CD8-positive, alpha-beta memory T cell (primary cell): ENCODE measurements around the gene CRISPLD2. TPM values are rescaled to one million over a fixed set of nuclear protein-coding genes. Genes with fewer than 3 reads are reported as not detected.

Experiments
- CTCF ChIA-PET: fragments of 350-600 bp; sonication (Branson Sonifier 250); formaldehyde crosslinking; loops from one replicate; lab custom pipeline; 2021; ENCODE audit warnings: antibody characterized with exemption; lab: Charles Lee
- POLR2A ChIA-PET: fragments of 350-600 bp; sonication (Branson Sonifier 250); formaldehyde crosslinking; loops from one replicate; lab custom pipeline; 2021; ENCODE audit warnings: antibody characterized with exemption; lab: Charles Lee
- DNase-seq, 5 donors: peaks; one replicate each; pipeline versions ENCODE4 v3.0.0 to v3.0.0-alpha.2; 2020 to 2022; ENCODE audit warnings: mixed read lengths in 1 of 5
- H3K27ac ChIP-seq: one replicate; pipeline ENCODE4 v1.7.0; 2013; ENCODE audit warnings: low read depth, mild to moderate bottlenecking, low read length, moderate library complexity
- H3K27me3 ChIP-seq: 2 replicates; pipeline ENCODE4 v1.7.0; 2013; ENCODE audit warnings: low read length, mild to moderate bottlenecking; ENCODE audit not compliant: insufficient read depth, poor library complexity, severe bottlenecking
- H3K36me3 ChIP-seq: 2 replicates; pipeline ENCODE4 v1.7.0; 2013; ENCODE audit warnings: mild to moderate bottlenecking, low read length, moderate library complexity; ENCODE audit not compliant: insufficient read depth
- H3K4me1 ChIP-seq: 2 replicates; pipeline ENCODE4 v1.7.0; 2013; ENCODE audit warnings: mild to moderate bottlenecking, low read length, moderate library complexity; ENCODE audit not compliant: insufficient read depth
- H3K4me3 ChIP-seq: 2 replicates; pipeline ENCODE4 v1.7.0; 2013; ENCODE audit warnings: mild to moderate bottlenecking, low read length
- H3K9me3 ChIP-seq: 2 replicates; pipeline ENCODE4 v1.7.0; 2013; ENCODE audit warnings: mild to moderate bottlenecking, low read length
- H3K27ac Mint-ChIP-seq, 8 donors: one replicate each; pipeline ENCODE4 v1.8.0; 2020 to 2021; ENCODE audit warnings: mixed read lengths in 8 of 8, mild to moderate bottlenecking in 6 of 8, inconsistent platforms in 3 of 8, moderate library complexity in 3 of 8
- H3K27me3 Mint-ChIP-seq, 2 donors: one replicate each; pipeline ENCODE4 v1.8.0; 2020 to 2021; ENCODE audit warnings: mixed read lengths in 2 of 2, mild to moderate bottlenecking in 1 of 2, moderate library complexity in 1 of 2
- H3K36me3 Mint-ChIP-seq, 3 donors: one replicate each; pipeline ENCODE4 v1.8.0; 2020 to 2021; ENCODE audit warnings: mixed read lengths in 3 of 3, inconsistent platforms in 1 of 3, mild to moderate bottlenecking in 1 of 3
- H3K4me1 Mint-ChIP-seq, 3 donors: one replicate each; pipeline ENCODE4 v1.8.0; 2020 to 2021; ENCODE audit warnings: mixed read lengths in 3 of 3, inconsistent platforms in 1 of 3, mild to moderate bottlenecking in 1 of 3
- H3K4me3 Mint-ChIP-seq, 7 donors: one replicate each; pipeline ENCODE4 v1.8.0; 2020 to 2021; ENCODE audit warnings: mixed read lengths in 7 of 7, mild to moderate bottlenecking in 6 of 7, moderate library complexity in 4 of 7, inconsistent platforms in 2 of 7
- H3K9me3 Mint-ChIP-seq, 5 donors: one replicate each; pipeline ENCODE4 v1.8.0; 2020 to 2022; ENCODE audit warnings: mixed read lengths in 5 of 5, mild to moderate bottlenecking in 3 of 5, moderate library complexity in 2 of 5, inconsistent platforms in 1 of 5
- polyA plus RNA-seq: library from polyadenylated mRNA; unstranded; fragments of 300-500 nt; fragmentation: Illumina TruSeq; gene quantifications from one replicate; pipeline ENCODE4 v1.2.3, GENCODE V29; 2021
- total RNA-seq, 2 experiments: library from RNA; stranded (reverse); gene quantifications; one replicate each; pipeline ENCODE4 v1.2.3, GENCODE V29; 2021

The CRISPLD2 gene
- total and polyA plus RNA-seq, 3 experiments from 2014 or later: 0.04 to 0.05 TPM; not detected in 1

DNA sequence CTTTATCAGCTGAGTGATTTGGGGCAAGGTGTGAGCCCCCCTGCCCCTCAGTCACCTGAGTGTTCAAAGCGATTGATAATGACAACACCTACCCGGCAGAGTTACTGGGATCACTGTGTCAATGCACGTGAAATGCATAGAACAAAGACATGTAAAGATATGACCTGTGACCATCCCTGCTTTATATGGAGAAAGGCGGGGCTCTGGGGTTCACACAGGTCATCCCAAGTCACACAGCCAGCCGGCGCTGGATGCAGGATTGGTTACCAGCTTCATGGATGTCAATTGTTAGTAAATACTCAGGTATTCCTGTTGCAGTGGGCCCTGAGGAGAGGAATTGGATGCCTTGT, 64.4 kb downstream of the CRISPLD2 start:
- CTCF ChIA-PET: no interaction called here
- no peak for DNase-seq
- H3K27ac ChIP-seq: no peak overlapping the region
- no peaks in the 10 kb centered on the region for H3K36me3 ChIP-seq
- Mint-ChIP-seq H3K27me3 (peaks cover 5 to 58% of the 10 kb centered on the region in 2 donors), H3K9me3 (no peaks in the 10 kb centered on the region), H3K4me1 (peaks cover 0 to 2% (median 1%) of the 10 kb centered on the region in 3 donors), H3K4me3 (peak overlapping the region in 1 of 7 donors; percentile 16), H3K36me3 (no peaks in the 10 kb centered on the region), H3K27ac (no peak overlapping the region)
- no peaks in the 10 kb centered on the region for H3K27me3 ChIP-seq
- H3K4me1 ChIP-seq: no peaks in the 10 kb centered on the region
- H3K4me3 ChIP-seq: no peak overlapping the region
- POLR2A ChIA-PET: no interaction called here
- H3K9me3 ChIP-seq: no peaks in the 10 kb centered on the region

DNA sequence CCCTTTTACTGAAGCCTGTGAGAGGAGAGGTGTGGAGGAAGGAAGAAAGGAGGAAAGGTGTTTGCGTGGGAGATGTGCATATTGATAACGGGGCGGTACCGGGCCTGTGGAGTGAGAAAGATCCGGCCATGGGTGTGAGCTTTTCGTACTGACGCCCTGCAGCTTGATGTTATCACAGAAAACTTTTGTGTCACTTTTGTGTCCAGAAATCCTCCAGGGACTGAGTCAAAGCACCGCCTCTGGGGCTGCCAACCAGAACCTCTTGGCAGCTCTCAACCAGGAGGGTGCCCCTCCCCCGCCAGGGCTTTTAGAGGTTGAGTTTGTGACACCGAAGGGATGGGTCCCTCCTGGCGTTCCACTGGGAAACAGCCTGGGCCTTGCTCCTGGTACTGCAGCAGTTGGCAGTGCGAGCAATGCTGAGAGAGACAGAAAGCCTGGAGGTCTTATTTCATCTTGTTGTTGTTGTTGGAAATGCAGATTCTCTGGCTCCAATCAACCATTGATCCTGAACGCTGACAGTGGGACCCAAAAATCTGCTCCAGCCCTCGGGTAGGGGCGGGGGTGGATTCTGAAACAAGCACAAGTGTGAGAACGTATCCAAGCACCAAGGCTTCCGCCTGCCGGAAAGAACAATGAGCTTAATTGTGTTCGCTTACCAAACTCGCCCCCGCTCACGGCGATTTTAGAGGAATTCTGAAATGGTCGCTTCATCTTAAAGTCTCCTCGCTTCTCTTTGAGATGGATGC, 65.0 kb downstream of the CRISPLD2 start:
- ChIA-PET CTCF (no interaction called here), POLR2A (no interaction called here)
- no peak overlapping the region for H3K4me3 Mint-ChIP-seq

DNA sequence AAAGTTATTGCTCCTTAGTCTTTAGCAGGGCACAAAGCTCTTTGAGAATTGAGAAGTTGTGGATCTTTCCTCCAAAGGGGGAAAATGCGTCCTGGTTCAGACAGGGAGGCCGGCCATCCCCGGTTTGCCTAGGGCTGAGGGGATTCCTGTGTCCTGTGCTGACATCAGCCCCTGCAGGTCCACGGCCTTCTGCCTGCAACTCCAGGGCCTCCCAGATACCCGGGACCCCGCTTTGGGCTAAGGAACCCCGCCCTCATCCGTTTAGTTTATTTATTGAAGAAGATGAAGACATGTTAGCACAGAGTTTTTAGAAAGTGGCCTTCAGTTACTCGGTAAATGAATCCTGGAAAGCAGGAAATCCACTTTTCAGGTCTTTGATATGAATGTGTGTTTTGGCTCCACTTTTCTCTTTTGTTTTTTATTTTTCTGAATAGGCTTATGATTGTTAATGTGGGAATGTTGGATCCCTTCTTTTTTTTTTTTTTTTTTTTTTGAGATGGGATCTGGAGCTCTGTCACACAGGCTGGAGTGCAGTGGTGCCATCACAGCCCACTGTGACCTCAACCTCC, 65.6 kb downstream of the CRISPLD2 start:
- H3K36me3 ChIP-seq: no peaks in the 10 kb centered on the region
- Mint-ChIP-seq H3K27ac (no peak overlapping the region), H3K27me3 (peaks cover 6 to 56% of the 10 kb centered on the region in 2 donors), H3K36me3 (no peaks in the 10 kb centered on the region), H3K9me3 (no peaks in the 10 kb centered on the region), H3K4me1 (peaks cover 0 to 2% (median 1%) of the 10 kb centered on the region in 3 donors), H3K4me3 (no peak overlapping the region)
- no peaks in the 10 kb centered on the region for H3K27me3 ChIP-seq
- H3K4me1 ChIP-seq: no peaks in the 10 kb centered on the region
- DNase-seq: no peak
- H3K4me3 ChIP-seq: no peak overlapping the region
- POLR2A ChIA-PET: interaction anchor here (0.6 kb wide), 1 partner anchor 1036 kb away, joined by 3 read pairs; no protein-coding TSS in a partner anchor
- no peaks in the 10 kb centered on the region for H3K9me3 ChIP-seq
- no peak overlapping the region for H3K27ac ChIP-seq
- CTCF ChIA-PET: no interaction called here

More for the DNA sequence above, 65.0 kb downstream of the CRISPLD2 start:
- Histone ChIP-seq H3K9me3 (no peaks in the 10 kb centered on the region), H3K4me1 (no peaks in the 10 kb centered on the region), H3K4me3 (no peak overlapping the region), H3K27ac (no peak overlapping the region), H3K36me3 (no peaks in the 10 kb centered on the region), H3K27me3 (no peaks in the 10 kb centered on the region)
- DNase-seq: no peak
- H3K27me3 Mint-ChIP-seq: peaks cover 5 to 58% of the 10 kb centered on the region in 2 donors
- H3K36me3 Mint-ChIP-seq: no peaks in the 10 kb centered on the region
- peaks cover 0 to 2% (median 1%) of the 10 kb centered on the region in 3 donors for H3K4me1 Mint-ChIP-seq
- H3K27ac Mint-ChIP-seq: no peak overlapping the region
- no peaks in the 10 kb centered on the region for H3K9me3 Mint-ChIP-seq

DNA sequence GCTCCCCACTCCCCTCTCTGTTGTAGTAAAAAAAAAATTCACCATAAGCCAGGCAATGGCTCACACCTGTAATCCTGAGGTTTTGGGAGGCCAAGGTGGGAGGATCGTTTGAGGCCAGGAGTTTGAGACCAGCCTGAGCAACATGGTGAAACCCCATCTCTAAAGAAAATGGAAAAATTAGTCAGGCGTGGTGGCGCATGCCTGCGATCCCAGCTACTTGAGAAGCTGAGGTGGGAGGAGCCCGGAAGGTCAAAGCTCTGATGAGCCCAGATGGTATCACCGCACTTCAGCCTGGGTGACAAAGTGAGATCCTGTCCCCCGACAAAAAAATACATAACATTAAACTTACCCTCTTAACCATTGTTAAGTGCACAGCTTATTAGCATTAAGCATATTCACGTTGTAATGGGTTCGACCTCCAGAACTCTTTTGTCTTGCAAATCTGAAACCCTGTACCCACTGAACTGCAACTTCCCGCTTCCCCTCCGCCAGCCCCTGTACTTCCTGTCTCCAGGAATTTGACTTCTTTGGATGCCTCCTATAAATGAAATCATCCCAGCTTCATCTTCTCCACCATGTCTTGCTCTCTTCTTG, 66.8 kb downstream of the CRISPLD2 start:
- no peaks in the 10 kb centered on the region for H3K36me3 ChIP-seq
- Mint-ChIP-seq H3K27ac (no peak overlapping the region), H3K4me1 (peaks cover 0 to 2% (median 1%) of the 10 kb centered on the region in 3 donors), H3K4me3 (no peak overlapping the region), H3K9me3 (no peaks in the 10 kb centered on the region), H3K36me3 (no peaks in the 10 kb centered on the region), H3K27me3 (peaks cover 15 to 58% of the 10 kb centered on the region in 2 donors)
- H3K27ac ChIP-seq: no peak overlapping the region
- H3K27me3 ChIP-seq: no peaks in the 10 kb centered on the region
- H3K9me3 ChIP-seq: no peaks in the 10 kb centered on the region
- no peak for DNase-seq
- ChIA-PET CTCF (no interaction called here), POLR2A (no interaction called here)
- no peak overlapping the region for H3K4me3 ChIP-seq
- no peaks in the 10 kb centered on the region for H3K4me1 ChIP-seq

DNA sequence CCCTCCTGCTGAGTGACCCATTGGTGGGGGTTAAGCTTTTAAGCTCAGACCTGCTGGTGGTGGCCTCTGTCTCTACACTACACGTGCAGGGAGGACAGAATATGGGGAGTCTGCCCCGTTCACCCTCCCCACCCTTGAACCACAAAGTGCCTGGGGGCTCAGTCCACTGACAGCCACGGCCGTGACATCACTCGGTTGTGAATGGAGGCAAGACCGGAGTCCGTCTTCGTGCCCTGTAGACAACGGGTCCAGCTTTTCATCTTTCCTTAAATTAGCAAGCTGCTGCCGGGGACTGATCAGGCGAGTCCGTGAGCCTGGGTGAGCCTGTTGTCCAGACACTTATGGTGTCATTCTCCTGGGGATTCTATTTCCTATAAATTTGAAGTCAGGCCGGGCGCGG, 67.4 kb downstream of the CRISPLD2 start:
- Mint-ChIP-seq H3K4me1 (peaks cover 0 to 2% (median 1%) of the 10 kb centered on the region in 3 donors), H3K9me3 (no peaks in the 10 kb centered on the region), H3K27ac (no peak overlapping the region), H3K27me3 (peaks cover 15 to 57% of the 10 kb centered on the region in 2 donors), H3K36me3 (no peaks in the 10 kb centered on the region), H3K4me3 (no peak overlapping the region)
- H3K9me3 ChIP-seq: no peaks in the 10 kb centered on the region
- H3K4me3 ChIP-seq: no peak overlapping the region
- H3K27ac ChIP-seq: no peak overlapping the region
- no peak for DNase-seq
- POLR2A ChIA-PET: no interaction called here
- H3K27me3 ChIP-seq: no peaks in the 10 kb centered on the region
- H3K4me1 ChIP-seq: no peaks in the 10 kb centered on the region
- H3K36me3 ChIP-seq: no peaks in the 10 kb centered on the region
- CTCF ChIA-PET: no interaction called here

DNA sequence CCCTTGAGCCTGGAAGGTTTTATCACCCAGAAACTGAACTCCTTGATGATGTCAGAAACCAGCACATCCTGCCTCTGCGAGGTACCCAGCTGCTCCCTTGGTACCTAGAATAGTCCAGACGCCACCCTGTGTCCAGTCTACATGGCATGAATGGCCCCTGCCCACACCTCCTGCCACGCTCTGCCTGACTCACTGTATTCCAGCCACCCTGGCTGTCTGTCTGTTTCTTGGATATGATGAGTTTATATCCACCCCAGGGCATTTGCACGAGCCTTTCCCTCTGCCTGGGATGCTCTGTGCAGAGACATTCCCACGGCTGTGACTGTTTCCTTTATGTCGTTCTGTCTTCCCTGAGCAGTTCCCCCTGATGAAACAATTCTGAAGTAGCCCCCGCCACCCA, 68.7 kb downstream of the CRISPLD2 start:
- no peaks in the 10 kb centered on the region for H3K36me3 Mint-ChIP-seq
- Histone ChIP-seq H3K4me1 (no peaks in the 10 kb centered on the region), H3K27me3 (no peaks in the 10 kb centered on the region), H3K4me3 (no peak overlapping the region), H3K9me3 (no peaks in the 10 kb centered on the region), H3K27ac (no peak overlapping the region), H3K36me3 (no peaks in the 10 kb centered on the region)
- POLR2A ChIA-PET: no interaction called here
- CTCF ChIA-PET: no interaction called here
- H3K27me3 Mint-ChIP-seq: peaks cover 17 to 55% of the 10 kb centered on the region in 2 donors
- no peak overlapping the region for H3K4me3 Mint-ChIP-seq
- peaks cover 0 to 2% (median 0%) of the 10 kb centered on the region in 5 donors for H3K9me3 Mint-ChIP-seq
- H3K4me1 Mint-ChIP-seq: peaks cover 0 to 2% (median 1%) of the 10 kb centered on the region in 3 donors
- DNase-seq: no peak
- H3K27ac Mint-ChIP-seq: peak overlapping the region in 1 of 8 donors; percentile 7

DNA sequence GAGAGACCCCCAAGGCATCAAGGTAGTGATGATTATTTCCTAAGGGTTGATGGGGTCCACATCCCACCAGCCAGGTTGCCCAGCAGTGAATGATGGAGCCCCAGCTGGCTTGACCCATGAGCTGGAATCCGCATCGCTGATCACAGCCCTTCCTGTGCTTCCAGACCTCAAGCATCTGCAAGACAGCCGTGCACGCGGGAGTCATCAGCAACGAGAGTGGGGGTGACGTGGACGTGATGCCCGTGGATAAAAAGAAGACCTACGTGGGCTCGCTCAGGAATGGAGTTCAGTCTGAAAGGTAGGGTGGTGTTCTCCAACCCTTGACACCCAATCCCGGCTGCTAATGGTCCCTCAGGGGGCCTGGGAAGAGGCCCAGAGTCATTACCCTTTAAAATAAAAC, 69.3 kb downstream of the CRISPLD2 start:
- no peaks in the 10 kb centered on the region for H3K9me3 ChIP-seq
- H3K27me3 ChIP-seq: no peaks in the 10 kb centered on the region
- Mint-ChIP-seq H3K4me3 (no peak overlapping the region), H3K9me3 (peaks cover 0 to 2% (median 0%) of the 10 kb centered on the region in 5 donors), H3K27me3 (peaks cover 18 to 58% of the 10 kb centered on the region in 2 donors), H3K27ac (no peak overlapping the region), H3K36me3 (no peaks in the 10 kb centered on the region), H3K4me1 (peaks cover 0 to 2% (median 1%) of the 10 kb centered on the region in 3 donors)
- H3K27ac ChIP-seq: no peak overlapping the region
- POLR2A ChIA-PET: no interaction called here
- no peak for DNase-seq
- CTCF ChIA-PET: no interaction called here
- no peaks in the 10 kb centered on the region for H3K4me1 ChIP-seq
- no peak overlapping the region for H3K4me3 ChIP-seq
- no peaks in the 10 kb centered on the region for H3K36me3 ChIP-seq

DNA sequence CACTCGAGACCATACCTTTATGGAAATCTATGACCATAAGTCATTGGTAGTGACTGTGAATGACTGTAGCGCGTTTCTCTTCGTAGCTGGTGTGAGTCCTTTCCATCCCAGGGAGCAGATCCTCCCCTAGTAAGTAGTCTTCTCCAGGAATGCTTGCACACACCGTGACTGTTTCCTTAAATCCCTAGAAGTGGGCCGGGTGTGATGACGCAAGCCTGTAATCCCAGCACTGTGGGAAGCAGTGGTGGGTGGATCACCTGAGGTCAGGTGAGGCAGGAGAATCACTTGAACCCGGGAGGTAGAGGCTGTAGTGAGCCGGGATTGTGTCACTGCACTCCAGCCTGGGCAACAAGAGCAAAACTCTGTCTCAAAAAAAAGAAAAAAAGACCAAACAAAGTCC, 70.6 kb downstream of the CRISPLD2 start:
- H3K36me3 Mint-ChIP-seq: no peaks in the 10 kb centered on the region
- no peak overlapping the region for H3K27ac Mint-ChIP-seq
- Histone ChIP-seq H3K4me3 (no peak overlapping the region), H3K27ac (no peak overlapping the region), H3K27me3 (no peaks in the 10 kb centered on the region), H3K4me1 (no peaks in the 10 kb centered on the region), H3K9me3 (no peaks in the 10 kb centered on the region), H3K36me3 (no peaks in the 10 kb centered on the region)
- no peaks in the 10 kb centered on the region for H3K4me1 Mint-ChIP-seq
- DNase-seq: no peak
- H3K27me3 Mint-ChIP-seq: peaks cover 22 to 52% of the 10 kb centered on the region in 2 donors
- H3K9me3 Mint-ChIP-seq: peaks cover 0 to 2% (median 0%) of the 10 kb centered on the region in 5 donors
- no peak overlapping the region for H3K4me3 Mint-ChIP-seq
- POLR2A ChIA-PET: no interaction called here
- CTCF ChIA-PET: no interaction called here
